Body of pancreas (tissue), 4 donors: ENCODE data around the gene CCDC85C.

ENCODE experiments used
- CTCF ChIP-seq, 7 experiments: fragments of 450-650 bp in 4 of 7; fragments of 200-600 bp in 3 of 7; sonication (generic) in 3 of 7; IDR thresholded peaks; one replicate each; pipeline ENCODE4 v1.5.1; 2016 to 2019; ENCODE audit warnings: antibody characterized with exemption in 7 of 7
- POLR2A ChIP-seq, 3 donors: fragments of 450-650 bp; IDR thresholded peaks; one replicate each; pipeline ENCODE4 v1.6.1; 2016; ENCODE audit warnings: antibody characterized with exemption in 3 of 3, mild to moderate bottlenecking in 2 of 3

GRCh38 chr14:99466758-99467157 is 137.2 kb downstream of the CCDC85C start:
- no peak for TF ChIP-seq CTCF (IDR thresholded peaks at IDR 0.05)
- TF ChIP-seq POLR2A (IDR thresholded peaks at IDR 0.05) = no peak
